NCI-H524 (cell line): ENCODE results near the gene HEY2.
"Not testable (repeated sequence)": the region's sequence is repeated elsewhere in the genome, so short reads cannot be mapped to it uniquely, and the experiment has no call there.

Experiments
- DNase-seq, 2 experiments: peaks; one replicate each; lab custom pipeline; 2025; lab: John Stamatoyannopoulos, UW

HEY2 gene

DNA sequence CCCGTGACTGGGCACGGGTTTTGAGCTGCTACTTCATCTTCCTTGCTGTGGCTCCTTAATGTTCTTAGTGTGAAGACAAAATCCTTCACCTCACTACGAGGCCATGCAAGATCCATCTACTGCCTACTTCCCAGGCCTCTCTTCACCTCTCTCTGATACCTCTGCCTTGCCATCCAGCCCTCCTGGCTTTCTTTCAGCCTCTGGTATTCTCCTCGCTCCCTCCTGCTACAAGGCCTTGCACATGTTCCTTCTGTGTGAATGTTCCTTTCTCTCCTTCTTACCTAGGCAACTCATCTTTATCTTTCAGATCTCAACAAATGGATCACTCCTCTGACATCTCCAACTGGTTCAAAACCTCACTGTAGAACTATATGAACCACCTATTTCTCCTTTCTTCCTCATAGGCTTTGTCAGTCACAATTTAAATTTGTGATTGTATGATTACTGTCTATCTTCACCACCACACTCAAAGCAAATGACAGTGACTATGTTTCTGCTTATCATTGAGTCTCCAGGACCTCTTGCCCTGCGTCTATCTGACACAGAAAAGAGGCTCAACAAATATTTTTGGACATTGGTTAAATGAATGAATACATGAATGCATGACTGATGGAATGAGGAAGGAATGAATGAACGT is 19.8 kb downstream of the HEY2 start:
- no peak for DNase-seq

DNA sequence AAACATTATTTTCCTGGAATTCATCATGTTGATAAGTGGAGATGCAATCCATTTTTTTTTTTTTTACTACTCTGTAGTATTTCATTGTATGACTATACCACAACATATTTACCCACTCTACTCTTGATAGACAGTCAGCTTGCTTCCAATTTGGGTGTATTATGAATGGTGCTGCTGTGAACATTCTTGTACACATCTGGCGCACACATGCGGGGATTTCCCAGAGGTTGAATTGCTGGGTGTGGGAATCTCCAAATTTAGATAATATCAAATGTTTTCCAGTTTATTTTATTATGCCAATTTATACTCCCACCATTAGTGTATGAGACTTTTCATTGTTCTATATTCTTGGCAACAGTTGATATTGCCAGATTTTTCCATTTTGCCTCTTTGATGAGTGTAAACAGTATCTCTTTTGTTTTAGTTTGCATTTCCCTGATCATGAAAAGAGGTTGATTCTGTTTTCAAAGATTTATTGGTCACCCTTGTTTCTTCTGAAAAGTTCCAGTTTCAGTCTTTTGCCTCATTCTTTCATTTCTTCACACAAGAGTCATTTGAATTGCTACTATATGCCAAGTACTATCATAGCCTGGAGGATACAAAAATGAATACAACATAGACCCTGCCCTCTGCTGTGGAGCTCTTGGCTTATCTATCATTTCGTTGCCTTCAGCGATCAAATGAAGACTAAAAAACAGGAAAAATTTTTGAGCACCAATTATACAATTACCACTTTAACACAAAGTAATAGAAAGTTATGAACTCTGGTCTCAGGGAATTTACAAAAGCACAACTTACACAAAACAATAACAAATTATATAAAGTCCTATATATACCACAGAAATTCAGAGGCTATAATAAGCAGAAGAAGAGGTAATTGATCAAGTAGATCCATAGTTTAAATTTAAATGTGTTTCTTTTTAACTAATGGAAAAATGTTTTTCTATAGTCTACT is 24.2 kb downstream of the HEY2 start:
- DNase-seq = no peak

DNA sequence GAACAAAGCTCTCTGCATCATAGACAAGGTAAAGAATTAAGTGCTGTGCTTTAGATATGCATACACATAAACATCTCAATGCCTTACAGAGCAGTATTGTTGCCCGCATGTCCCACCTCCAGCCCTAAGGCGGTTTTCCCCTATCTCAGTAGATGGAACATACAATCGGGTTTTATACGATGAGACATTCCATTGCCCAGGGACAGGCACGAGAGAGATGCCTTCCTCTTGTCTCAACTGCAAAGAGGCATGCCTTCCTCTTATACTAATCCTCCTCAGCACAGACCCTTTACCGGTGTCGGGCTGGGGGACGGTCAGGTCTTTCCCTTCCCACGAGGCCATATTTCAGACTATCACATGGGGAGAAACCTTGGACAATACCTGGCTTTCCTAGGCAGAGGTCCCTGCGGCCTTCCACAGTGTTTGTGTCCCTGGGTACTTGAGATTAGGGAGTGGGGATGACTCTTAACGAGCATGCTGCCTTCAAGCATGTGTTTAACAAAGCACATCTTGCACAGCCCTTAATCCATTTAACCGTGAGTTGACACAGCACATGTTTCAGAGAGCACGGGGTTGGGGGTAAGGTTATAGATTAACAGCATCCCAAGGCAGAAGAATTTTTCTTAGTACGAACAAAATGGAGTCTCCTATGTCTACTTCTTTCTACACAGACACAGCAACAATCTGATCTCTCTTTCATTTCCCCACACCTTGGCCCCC is 26.8 kb downstream of the HEY2 start:
- DNase-seq = not testable (repeated sequence)

DNA sequence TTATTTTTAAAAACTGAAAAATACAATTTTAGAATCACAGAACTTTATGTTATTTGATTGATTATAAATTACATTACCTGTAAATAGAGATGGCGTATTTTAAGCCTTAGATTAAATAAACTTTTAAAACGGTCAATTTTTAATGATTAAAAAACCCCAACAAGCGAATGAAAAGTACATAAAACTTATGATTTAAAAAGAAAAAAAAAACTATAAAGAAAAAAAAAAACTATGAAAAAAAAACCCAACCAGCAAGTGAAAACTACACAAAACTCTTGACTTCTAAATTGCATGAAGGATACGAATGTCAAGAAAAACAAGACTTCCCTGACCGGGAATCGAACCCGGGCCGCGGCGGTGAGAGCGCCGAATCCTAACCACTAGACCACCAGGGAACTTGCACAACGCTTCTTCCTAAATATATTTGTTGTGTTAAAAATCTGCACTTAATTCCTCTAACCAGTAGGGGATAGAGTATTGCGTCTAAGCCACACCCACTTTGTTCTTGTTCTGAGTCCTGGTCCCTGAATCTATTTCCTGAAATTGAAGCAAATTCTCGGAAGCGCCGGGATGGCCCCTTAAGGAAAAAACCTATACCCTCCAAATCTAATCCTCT is 30.6 kb downstream of the HEY2 start:
- peak; percentile 93 to 97 for DNase-seq

DNA sequence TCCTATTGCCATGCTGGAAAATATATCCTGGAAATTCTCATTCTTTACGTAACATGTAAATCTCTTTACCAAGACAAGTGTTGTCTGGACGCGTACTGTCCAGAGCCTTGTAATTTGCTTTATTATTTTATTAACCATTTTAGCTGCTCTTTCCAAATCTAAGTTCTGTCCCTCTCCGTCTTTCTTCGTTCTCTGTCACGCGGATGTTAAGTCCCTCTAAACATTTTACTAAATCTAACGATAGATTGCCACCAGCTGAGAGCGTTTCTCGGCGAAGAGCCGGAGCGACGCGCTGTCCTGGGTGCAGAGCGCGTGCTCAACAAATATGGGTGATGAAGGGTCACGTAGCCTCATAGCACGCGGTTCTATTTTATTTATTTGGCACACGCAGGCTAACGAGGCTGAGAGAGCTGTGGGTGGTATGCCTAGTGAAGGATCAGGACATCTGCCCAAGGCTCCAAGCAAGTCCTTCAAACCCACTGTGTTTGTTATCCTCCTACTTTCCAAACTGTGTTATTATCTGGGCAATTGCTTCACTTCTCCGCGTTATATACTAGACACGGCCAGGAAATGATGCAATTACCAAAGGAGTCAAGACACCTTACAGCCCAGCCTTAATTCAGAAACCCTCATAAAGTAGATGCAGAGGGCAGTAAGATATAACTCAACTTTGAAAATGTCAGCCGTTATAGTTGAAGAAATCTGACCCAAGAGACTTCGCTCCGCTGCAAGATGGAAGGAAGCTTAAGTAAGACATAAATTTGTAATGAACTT is 31.3 kb downstream of the HEY2 start:
- DNase-seq = peak; percentile 85 to 89

DNA sequence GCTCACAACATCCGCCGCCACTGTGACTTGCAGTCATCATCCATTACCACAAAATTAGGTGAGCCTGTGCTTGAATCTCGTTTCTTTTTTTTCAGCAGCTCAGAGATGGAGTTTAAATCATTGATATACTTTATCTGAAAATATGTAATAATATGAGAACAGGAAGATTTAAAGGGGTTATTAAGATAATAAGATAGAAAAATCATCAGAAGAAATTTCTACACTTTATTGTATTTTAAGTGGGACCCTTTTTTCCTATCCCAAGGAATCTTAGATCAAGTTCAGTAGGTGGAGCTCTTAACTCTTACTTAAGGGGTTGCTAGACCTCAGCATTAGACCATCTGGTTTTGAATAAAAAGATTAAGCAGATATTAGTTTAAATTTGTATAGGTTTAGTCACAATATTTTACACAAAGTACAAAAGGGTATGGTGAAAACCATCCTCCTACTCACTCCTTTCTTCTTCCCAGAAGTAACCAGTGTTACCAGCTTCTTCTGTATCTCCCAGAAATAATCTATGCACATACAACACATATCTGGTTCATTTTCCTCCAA is 32.0 kb downstream of the HEY2 start:
- DNase-seq = peak; percentile 38 to 79

DNA sequence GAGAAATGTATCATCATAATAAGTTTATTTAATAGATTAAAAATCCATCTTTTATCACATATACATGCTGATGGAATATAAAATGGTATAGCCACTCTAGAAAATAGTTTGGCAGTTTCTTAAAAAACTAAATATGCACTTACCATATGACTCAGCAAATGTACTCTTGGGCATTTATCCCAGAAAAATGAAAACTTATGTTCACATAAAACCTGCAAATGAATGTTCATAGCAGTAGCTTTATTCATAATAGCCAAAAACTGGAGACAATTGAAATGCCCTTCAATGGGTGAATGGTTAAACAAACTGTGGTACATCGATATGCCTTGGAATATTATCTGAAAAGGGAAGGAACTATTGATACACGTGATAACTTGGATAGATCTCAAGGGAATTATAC is 34.9 kb downstream of the HEY2 start:
- no peak for DNase-seq

DNA sequence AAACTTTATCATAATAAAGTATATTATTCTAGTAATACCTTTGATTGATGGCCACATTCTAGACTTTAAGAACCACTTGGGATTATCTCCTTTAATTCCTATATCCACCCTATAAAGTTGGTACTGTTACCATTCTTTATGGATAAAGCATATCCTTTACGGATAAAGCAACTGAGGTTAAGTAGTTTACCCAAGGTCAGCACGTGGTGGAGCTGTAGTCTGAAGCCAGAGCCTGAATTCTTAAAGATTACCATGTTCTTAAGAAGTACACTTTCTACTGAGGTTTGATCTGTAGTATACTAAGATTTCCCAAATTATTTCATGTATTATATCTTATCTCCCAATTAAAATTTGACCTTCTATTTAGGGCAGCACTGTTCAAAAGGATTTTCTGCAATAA is 38.4 kb downstream of the HEY2 start:
- peak in 1 of 2 experiments; percentile 17 for DNase-seq

DNA sequence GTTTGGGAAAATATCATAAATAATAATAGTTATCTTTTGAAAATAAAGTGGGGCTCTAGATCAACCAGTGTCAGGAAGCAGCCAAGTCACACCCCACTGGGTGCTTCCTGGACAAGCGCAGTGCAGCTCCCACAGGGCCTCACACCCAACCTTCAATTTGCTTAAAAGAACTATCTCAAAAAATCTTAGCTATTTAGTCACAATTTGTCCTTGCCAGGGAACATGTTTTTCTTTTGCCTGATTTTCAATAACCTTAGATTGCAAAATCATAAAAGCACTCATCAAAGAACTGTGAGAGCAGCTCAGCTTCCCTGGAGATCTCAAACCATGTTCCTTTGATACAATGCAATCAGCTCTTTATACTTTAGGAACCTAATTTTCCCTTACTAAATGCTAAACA is 39.7 kb downstream of the HEY2 start:
- DNase-seq = no peak

DNA sequence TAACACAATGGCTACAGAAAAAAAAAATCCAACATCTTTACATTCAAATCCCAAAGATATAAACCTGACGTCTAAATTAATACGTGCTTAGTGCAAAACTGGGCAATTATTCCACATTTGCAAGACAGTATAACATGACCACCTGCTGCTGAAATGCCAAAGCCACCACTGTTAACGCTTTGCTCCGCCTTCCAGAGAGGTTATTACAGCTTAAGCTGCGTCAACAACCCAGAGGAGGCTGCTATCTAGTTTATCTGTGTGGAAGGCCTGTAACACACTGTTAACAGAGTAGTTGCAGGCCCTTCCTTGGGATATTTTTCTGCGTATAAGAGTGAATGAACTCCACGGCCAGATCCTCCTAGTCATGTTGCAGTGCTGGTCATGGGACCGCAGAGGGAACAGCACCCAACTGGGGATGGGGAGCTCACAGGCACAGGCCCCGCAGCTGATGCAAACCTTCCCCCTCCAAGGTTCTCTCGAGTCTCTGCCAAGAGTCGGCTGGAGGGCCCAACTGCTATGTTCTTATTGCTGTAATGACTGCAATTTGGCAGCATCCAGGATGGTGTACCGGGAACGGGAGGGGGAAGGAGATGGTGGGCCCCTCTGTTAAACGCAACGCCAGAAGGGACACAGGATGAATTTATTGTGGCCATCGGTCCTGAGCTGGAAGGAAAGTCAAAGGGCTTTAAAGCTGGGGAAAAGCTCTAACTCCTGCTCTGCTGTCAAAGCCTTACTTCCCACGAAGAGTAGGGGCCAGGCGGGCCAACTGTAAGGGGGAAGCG is 40.3 kb downstream of the HEY2 start:
- DNase-seq = peak; percentile 65 to 84

DNA sequence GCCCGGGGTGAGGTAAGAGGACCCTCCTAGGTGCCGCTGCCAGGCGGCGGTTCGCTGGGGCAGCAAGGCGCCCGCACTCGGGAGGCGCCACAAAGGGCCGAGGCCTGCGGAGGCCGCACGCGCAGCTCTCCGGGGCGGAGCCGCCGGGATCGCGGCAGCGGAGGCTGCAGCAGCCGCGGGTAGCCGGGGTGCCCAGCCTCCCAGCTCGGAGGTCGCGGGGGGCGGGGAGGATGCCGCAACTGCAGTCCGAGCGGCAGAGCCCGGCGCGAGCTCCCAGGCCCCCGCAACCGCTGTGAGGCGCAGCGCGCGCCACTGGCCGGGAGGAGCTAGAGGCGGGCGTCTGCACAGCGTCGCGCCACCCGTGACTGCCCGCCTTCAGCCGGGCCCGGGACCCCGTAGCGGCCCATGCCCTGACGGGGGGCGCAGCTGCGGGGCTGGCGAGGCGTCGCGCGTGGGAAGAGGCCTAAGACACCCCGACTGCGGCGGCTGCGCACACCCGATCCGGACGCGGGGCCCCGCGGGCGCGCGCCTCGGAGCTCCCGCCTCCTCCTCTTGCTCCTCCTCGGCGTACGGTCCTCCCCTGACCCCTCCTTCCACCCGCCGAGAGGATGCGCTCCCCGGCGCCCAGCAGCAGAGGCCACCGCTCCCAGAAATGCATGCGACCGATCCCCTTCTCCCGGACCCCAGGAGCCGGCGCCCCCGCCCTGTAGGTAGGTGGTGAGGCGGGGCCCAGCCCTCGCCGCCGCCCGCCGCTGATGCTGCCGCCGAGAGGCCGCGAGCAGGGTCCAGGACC is 41.1 kb downstream of the HEY2 start, which contains the start of gene NCOA7:
NCOA7 (plus strand) TSS at position 603 of the 793 bp plus-strand sequence. CDS start 24,395 bp downstream, outside the sequence.
- DNase-seq = peak; percentile 76 to 77

DNA sequence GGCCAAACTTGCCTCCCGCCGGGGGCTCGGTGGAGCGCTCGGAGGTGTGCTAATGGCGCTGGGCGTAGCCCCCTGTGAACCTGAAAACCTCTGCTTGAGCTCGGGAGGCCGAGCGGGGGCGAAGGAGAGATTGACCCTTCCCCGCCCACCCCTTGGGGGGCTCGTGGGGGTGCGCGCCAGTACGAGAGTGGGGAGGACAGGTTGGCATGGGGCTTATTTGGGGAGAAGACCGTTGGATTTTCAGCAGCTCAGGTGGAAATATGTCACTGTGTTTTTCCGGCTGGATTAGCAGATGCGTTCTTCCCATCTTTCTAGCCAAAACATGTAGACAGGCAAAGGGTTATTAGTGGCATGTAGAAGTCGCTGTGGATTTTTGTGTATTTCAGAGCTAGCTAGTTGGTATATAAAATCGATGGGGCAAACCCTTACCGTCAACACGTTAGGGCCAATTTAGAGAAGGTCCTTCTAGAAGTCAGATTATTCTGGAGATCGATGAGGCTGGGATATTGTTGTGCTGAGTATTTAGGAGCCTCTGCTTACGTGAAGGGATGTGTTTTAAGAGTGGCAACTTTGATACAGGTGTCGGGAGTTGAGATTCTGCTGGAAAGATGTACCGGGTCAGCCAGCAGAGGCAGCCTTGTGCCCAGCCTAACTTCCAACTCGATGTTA is 41.9 kb downstream of the HEY2 start:
- peak; percentile 50 to 70 for DNase-seq

DNA sequence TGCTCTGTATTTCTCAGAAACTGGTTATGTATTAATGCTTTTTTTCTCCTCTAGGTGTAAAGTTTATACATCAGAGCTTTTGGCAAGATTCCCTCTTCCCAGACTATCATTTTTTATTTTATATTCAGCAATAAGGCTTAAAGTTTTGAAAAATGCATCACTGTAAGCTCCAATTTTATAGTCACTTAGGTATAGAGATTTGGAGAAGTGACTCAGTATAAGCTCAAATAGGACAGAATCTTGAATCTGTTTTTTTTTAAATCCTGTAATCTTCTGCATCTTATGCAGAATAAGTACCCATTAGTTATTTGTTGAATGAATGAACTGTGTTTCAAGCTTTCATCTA is 42.4 kb downstream of the HEY2 start:
- DNase-seq = no peak

DNA sequence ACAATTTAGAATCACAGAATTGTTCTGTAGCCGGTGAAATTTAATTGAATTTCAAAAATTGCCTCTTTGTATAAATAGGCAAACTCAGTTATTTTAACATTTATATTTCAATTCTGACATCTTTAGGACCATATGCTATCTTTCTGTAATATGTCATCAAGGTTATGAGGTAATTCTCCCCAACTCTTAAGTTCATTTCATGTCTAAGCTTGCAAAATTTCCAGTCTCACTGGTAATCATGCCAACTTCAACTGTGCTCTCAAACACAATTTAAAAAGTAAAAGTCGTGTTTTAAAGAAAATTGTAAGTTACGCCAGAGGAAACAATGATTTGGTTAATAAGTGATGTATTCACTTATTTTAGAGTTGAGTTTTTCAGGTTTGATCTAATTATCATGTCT is 42.7 kb downstream of the HEY2 start:
- DNase-seq = no peak

DNA sequence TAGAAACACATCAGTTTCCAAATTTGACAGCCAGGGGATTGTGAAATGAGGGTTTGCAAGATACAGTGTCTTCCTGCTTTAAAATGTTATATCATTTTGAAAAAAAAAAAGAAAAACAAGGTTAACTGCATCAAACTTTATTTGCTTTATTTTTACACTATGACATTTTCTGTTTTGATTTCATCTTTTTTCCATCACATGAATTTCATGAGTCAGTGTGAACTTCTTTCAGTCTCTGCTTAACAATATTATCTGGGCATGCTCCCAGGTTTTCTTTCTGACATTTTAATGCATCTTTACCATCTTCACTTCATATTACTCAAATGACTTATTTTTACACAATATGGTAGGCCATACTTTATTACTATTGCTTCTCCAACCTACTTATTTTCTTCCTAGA is 43.2 kb downstream of the HEY2 start:
- no peak for DNase-seq

DNA sequence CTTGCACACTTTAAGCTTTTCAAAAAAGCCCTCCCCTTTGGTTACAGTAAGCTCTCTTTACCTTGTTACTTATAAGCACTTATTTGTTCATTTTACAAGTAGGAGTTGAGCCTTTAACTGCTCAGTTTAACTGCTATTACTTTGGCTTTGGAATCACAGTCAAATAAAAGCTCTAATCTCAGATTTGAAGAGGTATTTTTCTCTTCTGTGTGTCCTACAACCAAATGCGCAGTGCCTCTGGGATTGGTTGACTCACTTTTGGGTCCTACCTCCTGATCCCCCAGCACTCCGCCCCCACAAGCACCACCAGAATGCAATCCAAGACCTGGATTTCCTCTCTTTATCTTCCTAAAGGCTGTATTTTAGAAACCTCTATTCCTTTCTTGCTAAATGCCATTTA is 43.8 kb downstream of the HEY2 start:
- DNase-seq = no peak

DNA sequence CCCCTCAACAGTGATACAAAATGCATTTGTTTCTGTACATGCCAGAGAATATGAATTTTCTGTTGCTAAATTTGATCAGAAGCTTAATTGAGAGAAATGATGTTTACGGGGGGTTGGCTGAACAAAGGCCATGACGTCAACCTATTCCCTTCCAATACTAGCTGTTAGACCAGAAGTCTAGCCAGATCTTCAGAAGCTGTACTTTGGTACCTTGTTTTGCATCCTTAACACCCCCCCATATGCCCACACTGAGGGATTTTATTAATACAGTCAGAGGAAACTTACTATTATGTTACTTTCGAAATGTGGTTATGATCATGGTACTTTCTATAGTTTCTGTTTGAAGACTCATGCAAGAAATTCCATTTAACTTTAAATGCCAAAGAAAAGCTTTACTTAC is 44.4 kb downstream of the HEY2 start:
- no peak for DNase-seq

DNA sequence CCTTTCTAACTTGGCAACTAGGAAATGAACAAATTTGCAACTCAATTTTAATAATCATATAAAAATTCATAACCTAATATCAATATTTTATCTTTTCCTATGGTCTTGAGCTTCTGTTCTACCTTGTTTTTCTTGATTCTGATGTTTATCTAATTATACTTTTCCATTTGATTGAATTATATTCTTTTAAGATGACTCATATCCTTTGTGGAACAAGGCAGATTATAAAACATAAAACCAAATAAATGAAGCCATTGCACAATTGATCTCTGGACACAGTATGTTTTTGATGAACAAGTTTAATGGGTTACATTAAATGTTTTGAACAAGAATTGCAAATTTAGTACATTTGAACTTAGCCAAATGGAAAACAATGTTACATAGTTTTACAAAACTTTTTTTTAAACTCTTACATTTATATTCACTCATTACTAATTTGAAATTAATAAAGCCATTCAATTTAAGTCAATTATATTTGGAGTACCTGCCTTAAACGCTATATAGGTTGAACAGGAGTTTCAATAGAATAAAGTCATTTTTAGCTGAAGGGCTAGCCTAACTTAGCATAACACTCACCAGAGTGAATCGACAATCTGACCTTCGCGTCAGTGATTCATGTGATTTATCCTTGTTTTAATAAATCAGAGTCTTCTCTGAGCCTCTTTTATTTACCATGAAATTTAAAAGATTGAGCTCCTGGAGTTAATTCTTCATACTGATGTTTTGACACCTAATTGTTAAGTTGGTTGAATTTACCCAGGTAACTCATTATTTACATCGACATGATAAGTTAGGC is 45.1 kb downstream of the HEY2 start:
- no peak for DNase-seq
